ENCODE data around the gene STK32A.

The STK32A gene

GRCh38 chr5:147418613-147419012, 183.8 kb downstream of the STK32A start:
- DNase-seq (ENCODE audit: low read depth): no peak

DNA sequence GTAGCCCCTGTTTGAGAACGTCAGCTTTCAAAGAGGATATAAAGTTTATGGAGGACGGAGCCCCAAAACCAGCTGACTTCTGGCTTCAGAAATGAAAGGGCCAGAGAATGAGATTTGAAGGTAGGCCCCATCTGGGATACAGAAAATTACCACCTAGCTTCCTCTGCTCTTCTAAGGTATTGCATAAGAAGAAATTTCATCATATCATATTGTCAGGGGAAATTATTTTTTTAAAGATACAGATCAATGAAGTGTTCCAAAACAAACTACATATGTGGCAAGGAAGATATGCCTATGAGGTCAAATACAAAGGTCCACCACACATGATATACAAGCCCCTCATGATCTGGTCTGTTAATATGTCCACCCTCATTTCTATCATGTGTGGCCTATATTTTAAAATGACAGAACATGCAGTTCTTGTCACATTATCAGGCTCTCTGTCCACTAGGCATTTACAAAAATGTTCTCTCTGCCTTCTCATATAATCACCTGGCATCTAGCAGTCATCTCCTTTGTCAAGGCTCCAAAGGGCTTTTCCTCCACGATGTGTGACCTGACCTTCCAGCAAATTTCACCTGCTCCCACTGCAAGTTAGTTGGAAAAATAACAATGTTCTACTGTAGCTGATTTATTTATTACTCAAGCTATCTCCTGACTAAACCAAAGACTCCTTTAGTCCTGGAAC, 192.0 kb downstream of the STK32A start:
- DNase-seq (ENCODE audit: low read depth): no peak

- DNase-seq (ENCODE audit: low read depth): no peak
Observed at GRCh38 chr5:147427521-147428401, 192.9 kb downstream of the STK32A start.

GRCh38 chr5:147430628-147431027, 195.8 kb downstream of the STK32A start:
- DNase-seq (ENCODE audit: low read depth): no peak

- no peak for DNase-seq (ENCODE audit: low read depth)
Observed at GRCh38 chr5:147431586-147431985, 196.8 kb downstream of the STK32A start.

GRCh38 chr5:147432323-147432722, 197.5 kb downstream of the STK32A start:
- DNase-seq (ENCODE audit: low read depth): no peak

- no peak for DNase-seq (ENCODE audit: low read depth)
Observed at GRCh38 chr5:147434049-147434448, 199.2 kb downstream of the STK32A start.

- DNase-seq (ENCODE audit: low read depth): no peak
Observed at GRCh38 chr5:147436596-147436995, 201.8 kb downstream of the STK32A start.

DNA sequence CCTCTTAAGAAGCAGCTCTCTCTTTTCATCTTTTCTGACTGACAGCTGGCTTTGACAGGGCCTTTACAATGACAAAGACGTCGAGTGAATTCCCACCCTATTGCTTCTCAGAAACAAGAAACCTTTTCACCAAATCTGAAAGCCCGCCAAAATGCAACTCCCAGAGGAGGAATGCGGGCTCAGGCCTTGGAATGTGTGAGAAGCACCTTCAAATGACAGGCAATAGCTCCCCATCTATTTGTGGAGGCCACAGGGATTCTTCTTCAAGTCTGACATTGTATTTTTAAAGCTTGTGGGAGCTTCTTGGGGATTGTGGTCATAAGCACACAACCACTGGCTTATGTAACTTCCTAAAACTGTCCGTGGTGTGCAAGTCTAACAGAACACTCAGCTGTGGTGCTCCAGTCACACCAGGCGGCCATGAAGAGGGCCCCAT, 202.4 kb downstream of the STK32A start:
- DNase-seq (ENCODE audit: low read depth): no peak

Data from stimulated activated CD8-positive, alpha-beta memory T cell treated with anti-CD3 and anti-CD28 coated beads, Interleukin-12 subunit alpha, Interleukin-12 subunit beta, amount 100 ng/mL, for 4 hours (primary cell).